PC-3 (cell line): Measurements from ENCODE around the gene TM4SF18. TPM values are rescaled to one million over a fixed set of nuclear protein-coding genes. Genes with fewer than 3 reads are reported as not detected.

Source experiments
- ATAC-seq: fragments of 200-7000 bp; cut with Tn5 transposase; 2 replicates; pipeline ENCODE4 v1.9.1; 2020; ENCODE audit warnings: mild to moderate bottlenecking, moderate library complexity
- BruUV-seq: library from RNA; stranded (reverse); fragments of 400-500 nt; replicated peaks from 2 replicates; lab custom pipeline; 2021; lab: Mats Ljungman, UMichigan
- CTCF ChIA-PET: fragments of 300-600 bp; sonication (Branson Sonifier 250); formaldehyde crosslinking; loops from one replicate; lab custom pipeline; 2022; ENCODE audit warnings: antibody characterized with exemption; lab: Charles Lee
- POLR2A ChIA-PET: fragments of 300-600 bp; sonication (Branson Sonifier 250); formaldehyde crosslinking; loops from one replicate; lab custom pipeline; 2022; ENCODE audit warnings: antibody characterized with exemption; ENCODE audit not compliant: unreplicated experiment; lab: Charles Lee
- DNase-seq: peaks from one replicate; pipeline ENCODE4 v3.0.0-alpha.2; 2015
- H2AFZ ChIP-seq: fragments of 300-600 bp; sonication (generic); 2 replicates; pipeline ENCODE4 v1.6.0; 2016; ENCODE audit warnings: antibody characterized with exemption, low read length
- H3F3A ChIP-seq: fragments of 300-600 bp; sonication (generic); one replicate; pipeline ENCODE4 v1.6.0; 2017; ENCODE audit warnings: antibody characterized with exemption, low read length, control low read depth, mild to moderate bottlenecking; ENCODE audit not compliant: unreplicated experiment
- H3K27ac ChIP-seq: fragments of 300-600 bp; sonication (generic); 2 replicates; pipeline ENCODE4 v1.5.1; 2016; ENCODE audit warnings: mild to moderate bottlenecking, low read length
- H3K27me3 ChIP-seq: fragments of 300-600 bp; sonication (generic); 2 replicates; pipeline ENCODE4 v1.6.1; 2016; ENCODE audit warnings: low read length, mixed read lengths
- H3K36me3 ChIP-seq: fragments of 300-600 bp; sonication (generic); 2 replicates; pipeline ENCODE4 v1.6.1; 2016; ENCODE audit warnings: low read depth, mixed run types, low read length, mixed read lengths
- H3K4me1 ChIP-seq: fragments of 300-600 bp; sonication (generic); 2 replicates; pipeline ENCODE4 v1.5.1; 2016; ENCODE audit warnings: low read length; ENCODE audit not compliant: insufficient read depth
- H3K4me2 ChIP-seq: fragments of 300-600 bp; sonication (generic); 2 replicates; pipeline ENCODE4 v1.6.0; 2016; ENCODE audit warnings: low read length
- H3K4me3 ChIP-seq: fragments of 300-600 bp; sonication (generic); 2 replicates; pipeline ENCODE4 v1.5.1; 2016; ENCODE audit warnings: mild to moderate bottlenecking, low read length, mixed read lengths
- H3K79me2 ChIP-seq: fragments of 300-600 bp; sonication (generic); 2 replicates; pipeline ENCODE4 v1.6.1; 2017; ENCODE audit warnings: low read length, mixed read lengths
- H3K9ac ChIP-seq: fragments of 300-600 bp; sonication (generic); 2 replicates; pipeline ENCODE4 v1.6.0; 2016; ENCODE audit warnings: mild to moderate bottlenecking, low read length
- H3K9me2 ChIP-seq: fragments of 300-600 bp; sonication (generic); replicated peaks from 2 replicates; pipeline ENCODE4 v1.6.1; 2016; ENCODE audit warnings: mixed run types, low read length, mixed read lengths
- H3K9me3 ChIP-seq: fragments of 300-600 bp; sonication (generic); 2 replicates; pipeline ENCODE4 v1.6.1; 2016; ENCODE audit warnings: low read length, mixed read lengths
- H4K20me1 ChIP-seq: fragments of 300-600 bp; sonication (generic); 2 replicates; pipeline ENCODE4 v1.6.1; 2016; ENCODE audit warnings: low read length, mixed read lengths
- CTCF ChIP-seq: fragments of 300-600 bp; sonication (generic); conservative IDR thresholded peaks from 2 replicates; pipeline ENCODE4 v1.5.1; 2017; ENCODE audit warnings: antibody characterized with exemption, low read depth, mild to moderate bottlenecking, low read length
- EZH2 ChIP-seq: fragments of 300-600 bp; sonication (generic); IDR thresholded peaks from one replicate; pipeline ENCODE4 v1.6.1; 2017; ENCODE audit warnings: antibody characterized with exemption, mild to moderate bottlenecking, low read length; ENCODE audit not compliant: unreplicated experiment
- EZH2phosphoT487 ChIP-seq: fragments of 300-600 bp; sonication (generic); IDR thresholded peaks from 2 replicates; pipeline ENCODE4 v1.6.1; 2018; ENCODE audit warnings: mild to moderate bottlenecking, antibody characterized with exemption, low read length, borderline replicate concordance
- intact Hi-C: fragments of 100-400 bp; cut with micrococcal nuclease; formaldehyde crosslinking; loops from 2 replicates; pipeline ENCODE4 v1.9.0; 2023
- total RNA-seq: library from RNA; depleted of rRNA; stranded (reverse); fragments of >200 nt; gene quantifications from 2 replicates; pipeline ENCODE4 v1.2.3, GENCODE V29; 2014

TM4SF18 gene
- total RNA-seq, 1 experiment from 2014 or later = 0.40 TPM

- no peaks in the 10 kb centered on the region for H3F3A ChIP-seq
- no peak overlapping the region for H3K4me3 ChIP-seq
- DNase-seq (no peak), ATAC-seq (no peak)
- peaks cover 42% of the 10 kb centered on the region for H3K4me1 ChIP-seq
- no peaks in the 10 kb centered on the region for H3K9me3 ChIP-seq
- H3K27me3 ChIP-seq = no peaks in the 10 kb centered on the region
- ChIA-PET CTCF (no interaction called here), POLR2A (no interaction called here)
- BruUV-seq = no TSS peak
- H4K20me1 ChIP-seq = no peaks in the 10 kb centered on the region
- no peaks in the 10 kb centered on the region; the same call in 1 of the 2 replicates for H3K9me2 ChIP-seq
- H2AFZ ChIP-seq = no peak overlapping the region
- no peak for TF ChIP-seq EZH2
- no peak for TF ChIP-seq EZH2phosphoT487
- no peak for TF ChIP-seq CTCF
- no peaks in the 10 kb centered on the region for H3K36me3 ChIP-seq
- intact Hi-C loops = no loop called here
- no peak overlapping the region for H3K27ac ChIP-seq
- no peaks in the 10 kb centered on the region for H3K79me2 ChIP-seq
- no peak overlapping the region for H3K9ac ChIP-seq
- H3K4me2 ChIP-seq = no peak overlapping the region
Measured at GRCh38 chr3:149313542-149313941, 19.9 kb downstream of the TM4SF18 start.

GRCh38 chr3:149310796-149311534, 22.5 kb downstream of the TM4SF18 start:
- CTCF ChIA-PET = interaction anchor here (1.1 kb wide), 1 partner anchor 170 kb away, joined by 3 read pairs; no protein-coding TSS in a partner anchor
- H2AFZ ChIP-seq = peak overlapping the region; percentile 45
- POLR2A ChIA-PET = no interaction called here

More at GRCh38 chr3:149310796-149311534, 22.5 kb downstream of the TM4SF18 start:
- H3K27me3 ChIP-seq = no peaks in the 10 kb centered on the region
- peak; percentile 23 for ATAC-seq
- no peaks in the 10 kb centered on the region for H3K9me2 ChIP-seq
- H3K79me2 ChIP-seq = no peaks in the 10 kb centered on the region
- TF ChIP-seq EZH2phosphoT487 = no peak
- TF ChIP-seq EZH2 = no peak
- TF ChIP-seq CTCF = no peak
- H3K9me3 ChIP-seq = no peaks in the 10 kb centered on the region
- intact Hi-C loops = no loop called here
- H3K36me3 ChIP-seq = no peaks in the 10 kb centered on the region
- H3F3A ChIP-seq = no peaks in the 10 kb centered on the region
- no peak overlapping the region for H3K4me3 ChIP-seq
- H3K9ac ChIP-seq = no peak overlapping the region
- peaks cover 30% of the 10 kb centered on the region for H3K4me1 ChIP-seq
- peak; percentile 36 for DNase-seq
- H3K4me2 ChIP-seq = peak overlapping the region; percentile 9; the same call in 1 of the 2 replicates
- peak overlapping the region; percentile 46 for H3K27ac ChIP-seq
- H4K20me1 ChIP-seq = no peaks in the 10 kb centered on the region
- BruUV-seq = no TSS peak
